SH-SY5Y (cell line): ENCODE measurements around the gene CFAP20DC.

Experiments used
- GATA2 ChIP-seq: IDR thresholded peaks from 2 replicates; pipeline ENCODE4 v1.6.1; 2011; ENCODE audit warnings: mild to moderate bottlenecking, low read depth, low read length
- GATA3 ChIP-seq: IDR thresholded peaks from 2 replicates; pipeline ENCODE4 v1.6.1; 2011; ENCODE audit warnings: low read depth, mild to moderate bottlenecking, low read length, moderate library complexity

The CFAP20DC gene

DNA sequence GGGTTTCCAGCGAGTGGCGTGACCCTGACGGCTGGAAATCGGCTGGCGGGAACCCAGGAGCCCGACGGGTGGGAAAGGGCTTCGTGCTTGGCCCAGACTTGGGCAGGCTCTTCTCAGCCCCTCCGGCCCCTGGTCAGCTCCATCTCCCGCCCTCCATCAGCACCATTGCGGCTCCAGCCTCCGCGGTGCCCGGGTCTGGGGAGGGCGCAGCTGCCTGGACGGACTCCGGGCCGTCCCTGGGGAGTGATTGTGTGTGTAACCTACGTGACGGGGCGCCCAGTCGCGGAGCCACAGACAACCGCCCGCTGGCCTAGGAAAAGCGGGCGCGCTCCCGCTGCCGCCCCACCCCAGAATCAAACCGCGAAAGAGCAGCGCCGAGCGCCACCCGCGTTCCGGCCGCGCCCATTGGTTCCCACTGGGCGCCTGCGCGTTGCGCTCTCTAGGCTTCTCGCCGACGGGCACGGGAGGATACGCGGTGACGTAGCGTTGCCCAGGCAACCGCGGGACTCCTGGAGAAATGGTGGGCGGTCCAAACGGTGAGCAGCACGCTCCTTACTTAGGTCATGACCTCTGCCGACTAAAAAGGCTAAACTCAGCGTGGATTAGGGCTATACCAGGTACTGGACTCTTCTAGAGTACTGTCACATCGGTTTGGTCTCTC is at the start of gene CFAP20DC:
Gene CFAP20DC, minus strand, starts transcription at position 355 of the 661 bp plus-strand sequence. CDS start 394 bp downstream, outside the sequence.
- TF ChIP-seq GATA2: no peak; the same call in 1 of the 2 replicates
- TF ChIP-seq GATA3: no peak

DNA sequence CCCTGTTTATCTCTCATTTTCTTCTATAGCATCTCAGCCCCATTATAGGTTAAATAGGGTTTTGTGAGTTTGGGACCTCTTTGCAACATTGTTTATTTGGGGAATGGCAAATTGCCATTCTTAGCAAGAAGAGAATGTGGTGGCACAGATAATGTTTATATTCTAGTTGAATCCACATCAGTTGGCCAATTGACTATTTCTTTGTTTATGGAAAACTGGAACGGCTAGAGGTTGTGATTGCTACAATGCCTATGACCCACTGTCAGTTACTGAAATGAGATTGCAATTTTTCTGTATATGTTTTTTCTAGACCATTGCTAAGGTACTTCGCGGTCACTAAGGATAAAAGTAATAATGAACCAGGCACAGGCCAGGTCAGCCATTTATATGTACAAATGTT is 44.6 kb upstream of the CFAP20DC start:
- TF ChIP-seq GATA3: no peak
- no peak for TF ChIP-seq GATA2

DNA sequence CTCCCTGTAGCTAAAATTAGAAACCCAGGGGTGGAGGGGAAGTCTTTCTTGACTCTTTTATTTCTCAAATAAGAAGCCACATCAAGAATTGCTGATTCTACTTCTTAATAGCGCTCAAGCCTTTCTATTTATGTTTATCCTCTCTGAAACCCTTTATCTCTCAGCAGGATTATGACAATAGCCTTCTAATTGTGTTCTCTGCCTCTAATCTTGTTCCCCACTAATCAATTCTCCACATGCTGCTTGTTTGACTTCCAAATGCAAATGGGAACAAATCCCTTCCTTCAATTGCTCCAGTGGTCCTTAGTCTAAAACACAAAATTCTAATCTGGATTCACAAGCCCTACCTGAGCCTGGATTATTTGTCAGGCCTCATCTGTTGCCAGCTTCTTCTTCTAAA is 43.7 kb upstream of the CFAP20DC start:
- no peak for TF ChIP-seq GATA3
- TF ChIP-seq GATA2: no peak

DNA sequence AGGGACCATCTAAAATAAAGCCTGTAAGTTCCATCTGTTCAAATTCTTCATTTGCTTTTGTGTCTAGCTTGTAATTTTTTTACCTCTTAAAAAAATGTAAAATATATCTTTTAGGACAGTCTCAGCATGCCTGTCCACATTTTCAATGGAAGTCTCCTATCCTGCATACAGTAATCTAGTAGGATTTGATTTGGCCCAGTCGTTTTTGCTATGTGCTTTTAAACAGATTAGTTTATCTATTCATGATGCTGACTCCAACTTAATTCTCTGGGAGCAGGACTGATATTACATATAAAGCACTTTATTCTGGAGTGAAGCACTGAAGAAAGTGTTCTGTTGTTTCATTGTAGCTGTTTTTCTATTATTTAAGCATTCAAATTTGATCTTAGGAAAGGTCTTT is 38.9 kb upstream of the CFAP20DC start:
- TF ChIP-seq GATA3 (no peak), GATA2 (no peak)

DNA sequence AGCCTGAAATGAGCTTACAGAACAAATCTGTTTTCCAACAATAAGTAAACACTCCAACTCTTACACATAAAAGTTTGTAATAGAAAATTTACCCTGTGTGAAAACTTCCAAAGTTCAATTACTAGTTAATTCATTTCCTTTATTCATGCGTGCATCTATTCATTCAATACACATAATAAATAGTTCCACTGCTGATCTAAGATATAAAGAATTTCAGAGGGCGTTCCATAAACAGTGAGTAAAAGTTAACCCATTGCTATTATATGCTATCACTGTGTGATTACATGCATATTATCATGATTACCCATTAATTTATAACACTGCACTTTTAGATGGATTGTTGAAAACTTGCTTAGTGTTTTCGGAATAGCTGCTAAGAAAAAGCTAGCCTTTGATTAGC is 36.2 kb upstream of the CFAP20DC start:
- TF ChIP-seq GATA3: no peak
- no peak for TF ChIP-seq GATA2

DNA sequence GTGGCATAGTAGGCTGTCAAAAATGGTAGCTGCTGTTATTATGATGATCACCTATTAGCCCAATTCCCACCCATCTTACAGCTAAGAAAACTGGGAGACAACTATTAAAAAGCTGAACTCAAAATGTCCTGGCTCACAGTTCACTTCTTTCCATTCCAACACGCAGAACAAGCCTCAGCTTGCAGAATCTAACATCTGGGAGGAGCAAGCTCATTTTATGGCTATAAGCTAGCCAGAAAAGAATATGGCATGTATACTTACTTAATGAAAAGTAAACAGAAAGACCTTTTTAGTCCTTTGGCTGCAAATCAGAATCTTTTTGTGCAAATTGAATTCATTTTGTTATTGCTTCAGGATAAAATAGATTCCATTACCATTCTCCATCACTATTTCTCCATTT is 34.8 kb upstream of the CFAP20DC start:
- no peak for TF ChIP-seq GATA3
- TF ChIP-seq GATA2: no peak

DNA sequence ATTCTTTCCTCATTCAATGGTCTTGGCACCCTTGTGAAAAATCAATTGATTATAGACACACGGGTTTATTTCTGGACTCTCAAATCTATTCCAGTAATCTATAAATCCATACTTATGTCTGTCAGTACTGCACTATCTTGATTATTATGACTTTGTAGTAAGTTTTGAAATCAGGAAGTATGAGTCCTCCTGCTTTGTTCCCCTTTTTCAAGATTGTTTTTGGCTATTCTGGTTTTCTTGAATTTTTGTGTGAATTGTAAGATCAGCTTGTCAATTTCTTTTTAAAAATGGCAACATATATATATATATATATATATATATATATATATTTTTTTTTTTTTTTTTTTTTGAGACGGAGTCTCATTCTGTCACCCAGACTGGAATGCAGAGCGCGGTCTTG is 32.3 kb upstream of the CFAP20DC start:
- TF ChIP-seq GATA3 (no peak), GATA2 (no peak)

DNA sequence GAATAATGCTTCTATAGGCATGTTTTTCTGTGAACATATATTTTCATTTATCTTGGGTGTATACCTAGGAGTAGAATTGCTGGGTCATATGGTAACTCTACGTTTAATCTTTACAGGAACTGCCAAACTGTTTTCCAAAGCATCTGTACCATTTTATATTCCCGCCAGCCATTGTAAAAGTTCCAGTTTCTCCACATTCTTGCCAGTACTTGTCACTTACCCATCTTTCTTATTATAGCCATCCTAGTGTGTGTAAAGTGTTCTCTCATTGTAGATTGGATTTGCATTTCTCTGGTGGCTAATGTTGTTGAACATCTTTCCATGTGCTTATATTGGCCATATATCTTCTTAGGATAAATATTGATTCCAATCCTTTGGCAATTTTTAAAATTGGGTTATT is 31.2 kb upstream of the CFAP20DC start:
- no peak for TF ChIP-seq GATA3
- TF ChIP-seq GATA2: no peak

DNA sequence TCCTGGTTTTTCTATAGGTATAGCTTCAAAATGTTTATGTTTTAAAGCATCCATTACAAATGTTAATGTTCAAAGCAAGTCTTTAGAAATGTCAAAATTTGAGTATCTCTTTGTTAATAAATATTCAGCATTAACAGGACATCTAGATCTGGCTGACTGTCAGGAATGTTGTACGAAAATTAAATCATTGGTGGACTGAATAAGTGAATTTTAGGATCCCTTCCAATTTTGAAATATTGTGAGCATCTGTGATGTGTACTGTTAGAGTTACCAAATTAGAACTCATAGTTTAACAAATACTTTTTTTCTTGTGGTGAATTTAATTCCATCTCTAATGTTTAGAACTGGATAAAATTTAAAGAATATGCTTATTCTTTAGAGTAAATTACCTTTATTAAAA is 30.1 kb upstream of the CFAP20DC start:
- TF ChIP-seq GATA2: no peak
- no peak for TF ChIP-seq GATA3

DNA sequence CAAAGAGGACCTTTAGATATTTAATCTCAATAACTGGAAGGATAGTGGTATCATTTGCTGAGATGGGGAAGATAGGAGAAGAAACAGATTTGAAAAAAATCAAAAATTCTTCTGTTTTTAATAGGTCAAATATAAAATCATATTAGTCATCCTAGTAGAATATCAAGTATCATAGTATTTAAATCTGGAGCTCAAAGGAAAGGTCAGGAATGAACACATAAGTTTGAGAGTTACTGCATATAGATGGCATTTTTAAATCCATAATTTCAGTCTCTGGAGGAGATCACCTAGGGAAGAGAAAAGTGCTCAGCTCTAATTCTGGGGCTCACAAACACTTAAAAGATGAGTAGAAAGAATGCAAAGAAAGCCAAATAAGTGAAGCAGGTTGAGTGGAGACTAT is 24.9 kb upstream of the CFAP20DC start:
- TF ChIP-seq GATA2 (no peak), GATA3 (no peak)

DNA sequence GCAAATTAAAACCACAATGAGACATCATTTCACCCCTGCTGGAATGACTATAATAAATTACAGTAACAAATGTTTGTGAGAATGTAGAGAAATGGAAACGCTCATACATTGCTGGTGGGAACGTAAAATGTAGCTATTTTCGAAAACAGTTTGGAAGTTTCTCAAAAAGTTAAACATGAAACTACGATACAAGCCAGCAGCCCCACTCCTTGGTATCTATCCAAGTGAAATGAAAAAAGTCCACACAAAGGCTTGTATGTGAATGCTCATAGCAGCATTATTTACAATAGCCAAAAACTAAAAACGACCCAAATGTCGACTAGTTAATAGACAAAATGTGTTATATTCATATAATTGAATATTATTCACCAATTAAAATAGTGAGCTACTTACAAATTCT is 22.9 kb upstream of the CFAP20DC start:
- no peak for TF ChIP-seq GATA2
- TF ChIP-seq GATA3: no peak

DNA sequence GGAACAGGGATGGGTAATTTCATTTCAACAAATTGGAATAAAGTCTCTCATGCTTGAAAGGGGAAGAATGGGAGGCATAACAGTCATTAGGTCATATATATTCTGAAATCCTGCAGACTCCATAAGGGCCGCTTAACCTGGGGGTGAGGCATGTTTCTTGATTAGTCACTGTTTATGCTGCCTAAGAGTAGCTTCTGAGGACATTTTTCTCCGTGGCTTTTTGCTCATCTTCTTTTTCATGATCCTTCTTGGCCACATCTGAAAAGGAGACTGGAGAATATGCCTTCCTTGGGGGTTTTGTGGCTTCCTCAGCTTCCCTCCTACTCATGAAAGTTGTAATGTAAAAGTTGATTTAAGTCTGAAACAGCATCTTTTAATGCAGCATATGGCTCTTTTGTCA is 20.0 kb upstream of the CFAP20DC start:
- TF ChIP-seq GATA2: no peak
- no peak for TF ChIP-seq GATA3

DNA sequence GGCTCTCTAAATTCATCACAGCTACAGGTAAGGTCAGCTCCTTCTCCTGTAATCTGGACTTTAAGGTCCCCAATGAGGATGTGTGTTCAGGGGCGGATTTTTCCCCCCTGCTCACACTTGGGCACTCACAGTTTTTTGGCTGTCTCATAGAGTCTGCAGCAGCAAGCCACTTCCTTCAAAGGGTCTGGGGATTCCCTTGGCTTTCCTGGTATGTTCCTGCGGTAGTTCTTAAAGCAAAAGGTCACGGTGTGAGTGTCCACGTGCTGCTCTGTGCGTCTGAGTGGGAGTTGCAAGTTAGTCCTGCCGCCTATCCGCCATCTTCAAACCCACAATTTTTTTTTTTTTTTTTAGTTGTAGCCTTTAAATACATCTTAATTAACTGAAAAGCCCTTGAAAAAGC is 15.4 kb upstream of the CFAP20DC start:
- TF ChIP-seq GATA2: no peak
- TF ChIP-seq GATA3: no peak

DNA sequence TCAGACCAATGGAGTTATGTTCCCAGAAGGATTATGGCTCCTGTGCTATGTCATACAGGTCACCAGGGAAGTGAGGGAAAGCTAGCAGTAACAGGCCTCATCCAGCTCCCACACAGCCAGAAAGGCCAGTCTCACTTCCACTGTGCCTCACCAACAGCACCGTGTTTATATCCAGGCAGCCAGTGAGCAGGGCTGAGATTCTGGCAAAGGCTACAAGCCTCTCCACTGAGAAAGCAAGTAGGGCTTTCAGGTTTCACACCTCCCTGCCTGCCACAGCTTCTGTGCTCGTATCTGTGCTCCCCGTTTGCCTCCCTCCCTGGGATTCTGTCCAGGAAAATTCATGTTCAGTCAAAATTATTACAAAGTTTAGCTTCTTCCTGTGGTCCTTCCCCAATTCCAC is 14.9 kb upstream of the CFAP20DC start:
- no peak for TF ChIP-seq GATA2
- TF ChIP-seq GATA3: no peak

DNA sequence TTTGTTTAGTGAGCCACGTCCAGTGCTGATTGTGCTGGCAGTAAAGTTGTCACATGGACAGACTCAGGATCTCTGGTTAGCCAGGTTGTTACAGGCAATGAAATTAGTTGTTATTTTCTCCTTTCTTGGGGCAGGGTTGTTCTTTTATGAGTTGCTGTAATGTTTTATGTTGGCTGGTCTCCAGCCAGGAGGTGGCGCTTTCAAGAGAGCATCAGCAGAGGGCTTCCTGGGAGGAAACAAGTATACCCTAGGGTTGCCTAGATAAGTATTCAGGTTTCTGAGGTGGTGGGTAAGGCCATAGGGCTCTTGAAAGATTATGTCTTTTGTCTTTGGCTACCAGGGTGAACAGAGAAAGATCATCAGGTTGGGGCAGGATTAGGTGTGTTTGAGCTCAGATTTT is 14.5 kb upstream of the CFAP20DC start:
- no peak for TF ChIP-seq GATA2
- no peak for TF ChIP-seq GATA3

DNA sequence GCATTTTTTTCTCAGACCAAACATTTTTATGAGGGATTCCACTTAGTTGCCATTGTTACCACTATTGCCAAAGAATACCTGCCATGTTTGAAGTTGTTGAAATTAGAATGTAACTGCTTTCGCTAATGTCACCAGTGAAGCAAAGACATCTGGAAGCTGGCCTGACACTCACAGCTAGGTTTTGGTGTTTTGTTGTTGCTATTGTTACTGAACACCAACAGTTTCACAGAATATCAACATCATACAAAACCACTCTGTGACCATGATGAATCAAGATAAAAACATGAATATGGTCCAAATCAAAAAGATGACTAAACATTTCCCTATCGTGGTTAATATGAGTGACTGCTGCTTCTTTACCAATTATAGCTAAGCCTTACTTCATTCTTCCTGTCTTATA is 6.9 kb upstream of the CFAP20DC start:
- TF ChIP-seq GATA2: no peak
- no peak for TF ChIP-seq GATA3
